GM19328 (cell line): ENCODE data around the gene SEPTIN3.

ENCODE experiments used
- ATAC-seq: cut with Tn5 transposase; IDR thresholded peaks from one replicate; pipeline ENCODE4 v1.9.1; 2021; ENCODE audit warnings: mild to moderate bottlenecking, moderate library complexity; ENCODE audit not compliant: unreplicated experiment

Gene SEPTIN3

DNA sequence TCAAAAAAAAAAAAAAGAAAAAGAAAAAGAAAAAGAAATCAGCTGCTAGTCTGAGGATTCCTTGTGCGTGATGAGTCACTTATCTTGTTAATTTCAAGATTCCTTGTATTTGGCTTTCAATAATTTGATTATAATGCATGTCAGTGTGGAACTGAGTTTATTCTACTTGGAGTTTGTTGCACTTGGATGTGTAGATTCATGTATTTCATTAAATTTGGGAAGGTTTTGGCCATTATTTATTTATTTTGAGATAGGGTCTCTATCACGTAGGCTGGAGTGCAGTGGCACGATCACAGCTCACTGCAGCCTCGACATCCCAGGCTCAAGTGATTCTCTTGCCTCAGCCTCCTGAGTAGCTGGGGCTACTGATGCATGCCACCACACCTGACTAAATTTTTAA lies 44.1 kb downstream of the SEPTIN3 start:
- ATAC-seq: no peak

DNA sequence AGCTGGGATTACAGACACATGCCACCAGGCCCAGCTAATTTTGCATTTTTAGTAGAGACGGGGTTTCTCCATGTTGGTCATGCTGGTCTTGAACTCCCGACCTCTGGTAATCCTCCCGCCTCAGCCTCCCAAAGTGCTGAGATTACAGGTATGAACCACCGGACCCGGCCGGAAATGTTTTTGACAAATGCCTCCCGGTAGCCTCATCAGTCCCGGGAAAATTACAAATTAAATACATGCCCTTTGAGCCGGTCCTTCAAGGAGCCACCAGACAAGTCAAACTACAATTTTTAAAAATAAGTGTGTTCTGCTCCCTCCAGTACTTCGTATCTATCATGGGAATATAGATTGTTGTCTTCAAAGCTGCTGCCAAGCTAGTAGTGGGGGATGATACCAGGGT lies 46.9 kb downstream of the SEPTIN3 start:
- no peak for ATAC-seq

DNA sequence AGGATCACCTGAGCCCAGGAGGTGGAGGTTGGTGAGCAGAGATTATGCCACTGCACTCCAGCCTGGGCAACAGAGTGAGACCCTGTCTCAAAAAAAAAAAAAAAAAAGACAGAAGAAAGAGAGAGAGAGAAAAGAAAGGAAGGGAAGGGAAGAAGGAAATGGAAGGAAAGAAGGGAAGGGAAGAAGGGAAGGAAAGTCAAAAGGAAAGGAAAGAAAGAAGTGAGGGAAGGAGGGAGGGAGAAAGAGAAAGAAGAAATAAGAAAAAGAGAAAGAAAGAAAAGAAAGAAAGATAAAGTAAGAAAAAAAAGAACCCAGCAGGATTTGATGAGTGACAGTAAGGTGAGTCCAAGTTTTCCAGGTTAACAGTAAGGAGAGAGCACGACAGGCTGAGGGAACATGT lies 49.0 kb downstream of the SEPTIN3 start:
- ATAC-seq: no peak
